NT2/D1 (cell line): Measurements from ENCODE around the gene CDH4.

Experiments used
- DNase-seq: peaks from one replicate; pipeline ENCODE4 v3.0.0-alpha.2; 2011; ENCODE audit warnings: low read depth, low spot score
- H3K27me3 ChIP-seq: 2 replicates; pipeline ENCODE4 v1.6.0; 2011; ENCODE audit warnings: mild to moderate bottlenecking; ENCODE audit not compliant: insufficient read length, insufficient read depth
- H3K36me3 ChIP-seq: 2 replicates; pipeline ENCODE4 v1.6.1; 2011; ENCODE audit warnings: mild to moderate bottlenecking, low read length, mixed read lengths; ENCODE audit not compliant: insufficient read depth, insufficient read length
- H3K4me1 ChIP-seq: 2 replicates; pipeline ENCODE4 v1.5.1; 2011; ENCODE audit not compliant: insufficient read depth, insufficient read length
- H3K4me3 ChIP-seq: 2 replicates; pipeline ENCODE4 v1.5.1; 2011; ENCODE audit warnings: low read depth; ENCODE audit not compliant: insufficient read length
- H3K9ac ChIP-seq: 2 replicates; pipeline ENCODE4 v1.6.0; 2011; ENCODE audit warnings: low read depth; ENCODE audit not compliant: insufficient read length
- H3K9me3 ChIP-seq: 2 replicates; pipeline ENCODE4 v1.5.1; 2011; ENCODE audit warnings: mild to moderate bottlenecking, low read length; ENCODE audit not compliant: insufficient read depth
- SUZ12 ChIP-seq: IDR thresholded peaks from 2 replicates; pipeline ENCODE4 v1.6.1; 2011; ENCODE audit not compliant: insufficient read length, insufficient read depth; ENCODE audit errors: extremely low read depth
- YY1 ChIP-seq: IDR thresholded peaks from 2 replicates; pipeline ENCODE4 v1.6.1; 2011; ENCODE audit not compliant: insufficient read length, insufficient read depth
- ZNF274 ChIP-seq: IDR thresholded peaks from 2 replicates; pipeline ENCODE4 v1.6.1; 2011; ENCODE audit warnings: mild to moderate bottlenecking, low read depth, low read length

The CDH4 gene

GRCh38 chr20:61614706-61615100 is 362.6 kb downstream of the CDH4 start:
- no peak for DNase-seq
- Histone ChIP-seq H3K4me3 (no peak overlapping the region), H3K9me3 (peaks cover 31% of the 10 kb centered on the region; the same call in 1 of the 2 replicates), H3K27me3 (peaks cover 89% of the 10 kb centered on the region), H3K9ac (no peak overlapping the region), H3K36me3 (no peaks in the 10 kb centered on the region), H3K4me1 (no peaks in the 10 kb centered on the region)
- TF ChIP-seq ZNF274 (no peak), YY1 (no peak), SUZ12 (no peak)

DNA sequence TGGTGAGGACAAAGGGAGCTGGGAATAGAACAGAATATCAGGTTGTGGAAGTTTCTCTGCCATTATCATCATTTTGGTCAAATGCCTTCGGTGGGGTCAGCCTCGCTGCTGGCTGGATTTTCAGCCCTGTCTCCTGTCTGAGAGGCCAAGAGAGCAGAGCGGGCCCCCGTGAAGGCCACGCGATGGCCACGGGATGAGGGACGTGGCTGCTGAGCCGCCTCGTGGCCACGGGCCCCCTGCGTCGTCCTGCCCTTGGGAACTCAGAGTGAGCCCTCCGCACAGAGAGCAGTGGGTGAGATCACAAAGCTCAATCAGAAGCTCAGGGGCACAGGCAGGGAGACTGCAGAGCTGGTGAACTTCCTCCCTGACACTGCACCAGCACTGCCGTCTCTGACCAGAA is 363.7 kb downstream of the CDH4 start:
- H3K36me3 ChIP-seq = no peaks in the 10 kb centered on the region
- peaks cover 90% of the 10 kb centered on the region for H3K27me3 ChIP-seq
- no peak for DNase-seq
- H3K9me3 ChIP-seq = peaks cover 31% of the 10 kb centered on the region; the same call in 1 of the 2 replicates
- no peak overlapping the region for H3K9ac ChIP-seq
- H3K4me3 ChIP-seq = no peak overlapping the region
- no peaks in the 10 kb centered on the region for H3K4me1 ChIP-seq
- TF ChIP-seq ZNF274 (no peak), SUZ12 (no peak), YY1 (no peak)

DNA sequence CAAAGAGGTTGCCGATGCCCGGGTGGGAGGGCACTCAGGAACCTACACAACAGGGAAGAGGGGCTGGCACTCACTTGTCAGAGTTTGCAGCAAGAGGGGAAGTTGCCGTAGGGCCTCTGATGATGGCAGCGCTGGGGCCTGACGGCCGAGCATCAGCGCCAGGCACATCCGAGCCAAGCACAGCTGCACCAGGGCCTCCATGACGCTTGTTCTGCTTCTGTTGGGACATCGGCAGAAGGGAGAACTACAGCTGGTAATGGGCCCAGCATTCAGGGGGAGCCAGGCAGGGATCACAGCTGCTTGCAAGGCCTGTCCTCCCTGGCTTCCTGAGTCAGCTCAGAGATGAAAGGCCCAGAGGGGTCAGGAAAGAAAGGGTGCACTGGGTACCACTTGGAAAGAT is 367.7 kb downstream of the CDH4 start:
- H3K27me3 ChIP-seq = peaks cover 92% of the 10 kb centered on the region
- no peaks in the 10 kb centered on the region for H3K36me3 ChIP-seq
- no peaks in the 10 kb centered on the region for H3K4me1 ChIP-seq
- no peak overlapping the region for H3K4me3 ChIP-seq
- H3K9ac ChIP-seq = no peak overlapping the region
- TF ChIP-seq ZNF274 (no peak), YY1 (no peak), SUZ12 (no peak)
- DNase-seq = no peak
- peaks cover 12% of the 10 kb centered on the region; the same call in 1 of the 2 replicates for H3K9me3 ChIP-seq

GRCh38 chr20:61620174-61620573 is 368.1 kb downstream of the CDH4 start:
- DNase-seq = no peak
- no peaks in the 10 kb centered on the region for H3K36me3 ChIP-seq
- peaks cover 93% of the 10 kb centered on the region for H3K27me3 ChIP-seq
- peaks cover 12% of the 10 kb centered on the region; the same call in 1 of the 2 replicates for H3K9me3 ChIP-seq
- no peak overlapping the region for H3K9ac ChIP-seq
- TF ChIP-seq SUZ12 = no peak
- TF ChIP-seq ZNF274 = no peak
- no peak for TF ChIP-seq YY1
- no peaks in the 10 kb centered on the region for H3K4me1 ChIP-seq
- no peak overlapping the region for H3K4me3 ChIP-seq

GRCh38 chr20:61621035-61621730 is 369.1 kb downstream of the CDH4 start:
- no peak for TF ChIP-seq SUZ12
- Histone ChIP-seq H3K4me1 (no peaks in the 10 kb centered on the region), H3K27me3 (peaks cover 90% of the 10 kb centered on the region), H3K9me3 (peaks cover 12% of the 10 kb centered on the region; the same call in 1 of the 2 replicates), H3K36me3 (no peaks in the 10 kb centered on the region), H3K4me3 (no peak overlapping the region), H3K9ac (no peak overlapping the region)
- DNase-seq = no peak

DNA sequence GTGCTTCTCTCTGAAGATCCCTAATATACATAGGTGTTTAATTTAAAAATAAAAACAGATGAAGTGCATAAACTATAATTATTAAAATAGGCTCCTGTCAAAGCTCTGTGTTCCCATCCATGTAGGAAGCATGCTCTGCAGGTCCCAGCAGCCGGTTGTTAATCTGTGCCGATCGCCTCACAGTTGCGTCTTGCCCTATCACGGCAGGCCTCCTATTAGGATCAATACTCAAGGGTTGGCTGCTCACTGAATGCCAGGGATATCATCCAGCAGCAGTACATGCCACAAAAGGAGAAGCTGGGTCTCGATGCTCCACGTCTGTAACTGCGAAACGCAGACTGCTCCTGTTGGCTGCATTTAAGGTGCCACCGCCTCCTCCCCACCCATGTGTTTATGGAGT is 369.8 kb downstream of the CDH4 start:
- H3K4me3 ChIP-seq = no peak overlapping the region
- no peak for DNase-seq
- no peak for TF ChIP-seq YY1
- TF ChIP-seq SUZ12 = no peak
- no peak for TF ChIP-seq ZNF274
- H3K9me3 ChIP-seq = peaks cover 12% of the 10 kb centered on the region; the same call in 1 of the 2 replicates
- peaks cover 88% of the 10 kb centered on the region for H3K27me3 ChIP-seq
- H3K9ac ChIP-seq = no peak overlapping the region
- H3K4me1 ChIP-seq = no peaks in the 10 kb centered on the region
- H3K36me3 ChIP-seq = no peaks in the 10 kb centered on the region

- no peak overlapping the region for H3K4me3 ChIP-seq
- no peak for DNase-seq
- TF ChIP-seq ZNF274 (no peak), YY1 (no peak), SUZ12 (no peak)
- H3K27me3 ChIP-seq = peaks cover 85% of the 10 kb centered on the region
- H3K9me3 ChIP-seq = no peaks in the 10 kb centered on the region; the same call in 1 of the 2 replicates
- no peaks in the 10 kb centered on the region for H3K36me3 ChIP-seq
- H3K4me1 ChIP-seq = no peaks in the 10 kb centered on the region
- no peak overlapping the region for H3K9ac ChIP-seq
Observed at GRCh38 chr20:61623451-61623850, 371.4 kb downstream of the CDH4 start.
